HEK293 (cell line): ENCODE measurements around the gene ICE2.

ENCODE experiments used
- CTCF ChIA-PET: fragments of 350-600 bp; formaldehyde crosslinking; extraction: SDS; loops from one replicate; lab custom pipeline; 2021; ENCODE audit warnings: antibody characterized with exemption; lab: Yijun Ruan, JAX
- POLR2A ChIA-PET: fragments of 300-600 bp; formaldehyde crosslinking; extraction: SDS; loops from one replicate; lab custom pipeline; 2020; ENCODE audit warnings: antibody characterized with exemption, inconsistent platforms; lab: Yijun Ruan, JAX
- H3K27ac ChIP-seq: fragments of 200-500 bp; sonication (Bioruptor generic); 2 replicates; pipeline ENCODE4 v1.5.1; 2014; ENCODE audit warnings: low read depth, low read length, control low read depth, inconsistent platforms; ENCODE audit errors: extremely low read depth
- H3K36me3 ChIP-seq, 2 experiments: fragments of 200-500 bp in 1 of 2; sonication (Bioruptor generic) in 1 of 2; 1 replicate in 1 of 2; 2 replicates in 1 of 2; pipeline ENCODE4 v1.5.1; 2014 to 2017; ENCODE audit warnings: inconsistent platforms in 2 of 2, low read length in 2 of 2; ENCODE audit not compliant: control insufficient read depth in 2 of 2, insufficient read depth in 1 of 2
- H3K4me1 ChIP-seq: fragments of 200-500 bp; sonication (Bioruptor generic); 2 replicates; pipeline ENCODE4 v1.5.1; 2014; ENCODE audit warnings: mild to moderate bottlenecking, low read length, inconsistent platforms; ENCODE audit not compliant: control insufficient read depth, insufficient read depth
- H3K4me3 ChIP-seq: 2 replicates; pipeline ENCODE4 v1.5.1; 2011; ENCODE audit warnings: low read depth, mild to moderate bottlenecking, control low read depth, low read length, moderate library complexity
- H3K9me3 ChIP-seq: fragments of 200-500 bp; sonication (Bioruptor generic); 2 replicates; pipeline ENCODE4 v1.5.1; 2014; ENCODE audit warnings: low read depth, low read length, inconsistent platforms; ENCODE audit not compliant: control insufficient read depth, insufficient read depth
- CTCF ChIP-seq: fragments of 450-650 bp; formaldehyde crosslinking; IDR thresholded peaks from 2 replicates; pipeline ENCODE4 v1.5.1; 2016; ENCODE audit warnings: missing biosample characterization, missing genetic modification characterization
- SCRT2 ChIP-seq: fragments of 450-650 bp; formaldehyde crosslinking; IDR thresholded peaks from 2 replicates; pipeline ENCODE4 v1.5.1; 2016; ENCODE audit warnings: missing biosample characterization, missing genetic modification characterization
- ZNF138 ChIP-seq: fragments of 450-650 bp; formaldehyde crosslinking; IDR thresholded peaks from 2 replicates; pipeline ENCODE4 v1.5.1; 2016; ENCODE audit warnings: missing biosample characterization, missing genetic modification characterization, borderline replicate concordance
- ZNF223 ChIP-seq: fragments of 450-650 bp; formaldehyde crosslinking; IDR thresholded peaks from 2 replicates; pipeline ENCODE4 v1.5.1; 2016; ENCODE audit warnings: missing biosample characterization, missing genetic modification characterization
- ZNF335 ChIP-seq: fragments of 450-650 bp; formaldehyde crosslinking; conservative IDR thresholded peaks from 2 replicates; pipeline ENCODE4 v1.5.1; 2016; ENCODE audit warnings: missing biosample characterization, missing genetic modification characterization
- ZNF449 ChIP-seq: fragments of 450-650 bp; formaldehyde crosslinking; IDR thresholded peaks from 2 replicates; pipeline ENCODE4 v1.5.1; 2017; ENCODE audit warnings: missing biosample characterization, mild to moderate bottlenecking, missing genetic modification characterization, moderate library complexity
- ZNF660 ChIP-seq: fragments of 450-650 bp; IDR thresholded peaks from 2 replicates; pipeline ENCODE4 v1.5.1; 2018; ENCODE audit warnings: missing biosample characterization, mild to moderate bottlenecking, missing genetic modification characterization
- ZNF692 ChIP-seq: fragments of 450-650 bp; formaldehyde crosslinking; IDR thresholded peaks from 2 replicates; pipeline ENCODE4 v1.5.1; 2016; ENCODE audit warnings: missing biosample characterization, missing genetic modification characterization
- ZNF707 ChIP-seq: fragments of 450-650 bp; formaldehyde crosslinking; IDR thresholded peaks from 2 replicates; pipeline ENCODE4 v1.5.1; 2016; ENCODE audit warnings: missing biosample characterization, missing genetic modification characterization
- TF ChIP-seq, protein P1 (sequence below): fragments of 450-650 bp; formaldehyde crosslinking; conservative IDR thresholded peaks from 2 replicates; pipeline ENCODE4 v1.5.1; 2016; ENCODE audit warnings: low read depth, missing biosample characterization, missing genetic modification characterization

ICE2 gene

DNA sequence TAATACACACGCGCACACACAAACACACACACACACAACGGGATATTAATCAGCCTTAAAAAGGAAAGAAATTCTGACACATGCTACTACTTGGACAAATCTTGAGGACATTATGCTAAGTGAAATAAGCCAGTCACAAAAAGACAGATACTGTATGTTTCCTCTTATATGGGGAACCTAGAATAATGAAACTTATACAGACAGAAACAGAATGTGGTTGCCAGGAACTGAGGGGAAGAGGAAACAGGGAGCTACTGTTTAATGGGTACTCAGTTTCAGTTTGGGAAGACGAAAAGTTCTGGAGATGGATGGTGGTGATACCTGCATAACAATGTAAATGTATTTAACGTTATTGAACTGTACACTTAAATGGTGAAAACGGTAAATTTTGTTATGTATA is 20.2 kb downstream of the ICE2 start:
- TF ChIP-seq ZNF692 (tag by site-specific recombination) (no peak), ZNF138 (tag by site-specific recombination) (no peak)
- Histone ChIP-seq H3K4me3 (no peak overlapping the region), H3K36me3 (peaks cover 10 to 36% of the 10 kb centered on the region in 2 experiments), H3K4me1 (no peaks in the 10 kb centered on the region), H3K27ac (no peak overlapping the region), H3K9me3 (no peaks in the 10 kb centered on the region)
- POLR2A ChIA-PET: no interaction called here
- CTCF ChIA-PET: no interaction called here

- H3K4me3 ChIP-seq: no peak overlapping the region
Measured at GRCh38 chr15:60457985-60458384, 21.0 kb downstream of the ICE2 start.

DNA sequence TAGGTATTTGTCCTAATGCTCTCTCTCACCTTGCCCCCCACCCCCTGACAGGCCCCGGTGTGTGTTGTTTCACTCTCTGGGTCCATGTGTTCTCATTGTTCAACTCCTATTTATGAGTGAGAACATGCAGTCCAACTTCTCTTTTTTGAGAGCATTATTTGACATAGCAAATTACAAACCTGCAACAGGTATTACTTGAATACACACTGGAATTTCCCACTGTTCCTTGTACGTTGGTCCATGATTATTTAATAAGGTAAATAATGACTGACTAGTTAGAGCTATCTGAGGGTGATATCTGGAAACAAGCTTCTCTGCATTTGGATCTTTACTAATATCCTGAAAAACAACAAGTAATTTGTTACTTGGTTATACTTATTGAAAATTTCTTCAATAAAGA is 24.1 kb downstream of the ICE2 start:
- H3K36me3 ChIP-seq: peaks cover 14 to 49% of the 10 kb centered on the region in 2 experiments
- ChIA-PET CTCF (interaction anchor here (0.7 kb wide), 2 partner anchors 53 to 240 kb away, joined by 3 to 4 read pairs; no protein-coding TSS in a partner anchor), POLR2A (no interaction called here)
- no peak overlapping the region for H3K4me3 ChIP-seq
- H3K4me1 ChIP-seq: no peaks in the 10 kb centered on the region
- TF ChIP-seq ZNF335 (tag by site-specific recombination) (no peak), SCRT2 (peak; percentile 46; the same call in 1 of the 2 replicates)
- TF ChIP-seq, protein P1, sequence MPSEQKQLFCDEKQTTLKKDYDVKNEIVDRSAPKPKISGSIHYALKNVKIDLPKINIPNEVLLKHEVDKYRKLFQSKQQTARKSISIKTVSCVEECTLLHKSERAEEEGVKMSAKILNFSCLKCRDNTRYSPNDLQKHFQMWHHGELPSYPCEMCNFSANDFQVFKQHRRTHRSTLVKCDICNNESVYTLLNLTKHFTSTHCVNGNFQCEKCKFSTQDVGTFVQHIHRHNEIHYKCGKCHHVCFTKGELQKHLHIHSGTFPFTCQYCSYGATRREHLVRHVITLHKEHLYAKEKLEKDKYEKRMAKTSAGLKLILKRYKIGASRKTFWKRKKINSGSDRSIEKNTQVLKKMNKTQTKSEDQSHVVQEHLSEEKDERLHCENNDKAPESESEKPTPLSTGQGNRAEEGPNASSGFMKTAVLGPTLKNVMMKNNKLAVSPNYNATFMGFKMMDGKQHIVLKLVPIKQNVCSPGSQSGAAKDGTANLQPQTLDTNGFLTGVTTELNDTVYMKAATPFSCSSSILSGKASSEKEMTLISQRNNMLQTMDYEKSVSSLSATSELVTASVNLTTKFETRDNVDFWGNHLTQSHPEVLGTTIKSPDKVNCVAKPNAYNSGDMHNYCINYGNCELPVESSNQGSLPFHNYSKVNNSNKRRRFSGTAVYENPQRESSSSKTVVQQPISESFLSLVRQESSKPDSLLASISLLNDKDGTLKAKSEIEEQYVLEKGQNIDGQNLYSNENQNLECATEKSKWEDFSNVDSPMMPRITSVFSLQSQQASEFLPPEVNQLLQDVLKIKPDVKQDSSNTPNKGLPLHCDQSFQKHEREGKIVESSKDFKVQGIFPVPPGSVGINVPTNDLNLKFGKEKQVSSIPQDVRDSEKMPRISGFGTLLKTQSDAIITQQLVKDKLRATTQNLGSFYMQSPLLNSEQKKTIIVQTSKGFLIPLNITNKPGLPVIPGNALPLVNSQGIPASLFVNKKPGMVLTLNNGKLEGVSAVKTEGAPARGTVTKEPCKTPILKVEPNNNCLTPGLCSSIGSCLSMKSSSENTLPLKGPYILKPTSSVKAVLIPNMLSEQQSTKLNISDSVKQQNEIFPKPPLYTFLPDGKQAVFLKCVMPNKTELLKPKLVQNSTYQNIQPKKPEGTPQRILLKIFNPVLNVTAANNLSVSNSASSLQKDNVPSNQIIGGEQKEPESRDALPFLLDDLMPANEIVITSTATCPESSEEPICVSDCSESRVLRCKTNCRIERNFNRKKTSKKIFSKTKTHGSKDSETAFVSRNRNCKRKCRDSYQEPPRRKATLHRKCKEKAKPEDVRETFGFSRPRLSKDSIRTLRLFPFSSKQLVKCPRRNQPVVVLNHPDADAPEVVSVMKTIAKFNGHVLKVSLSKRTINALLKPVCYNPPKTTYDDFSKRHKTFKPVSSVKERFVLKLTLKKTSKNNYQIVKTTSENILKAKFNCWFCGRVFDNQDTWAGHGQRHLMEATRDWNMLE (tag by site-specific recombination): no peak
- TF ChIP-seq, all 188 proteins: peak for 1
- Histone ChIP-seq H3K9me3 (no peaks in the 10 kb centered on the region), H3K27ac (no peak overlapping the region)

More at GRCh38 chr15:60457985-60458384, 21.0 kb downstream of the ICE2 start:
- Histone ChIP-seq H3K27ac (no peak overlapping the region), H3K36me3 (peaks cover 10 to 40% of the 10 kb centered on the region in 2 experiments), H3K4me1 (no peaks in the 10 kb centered on the region), H3K9me3 (no peaks in the 10 kb centered on the region)
- CTCF ChIA-PET: no interaction called here
- POLR2A ChIA-PET: no interaction called here
- TF ChIP-seq ZNF707 (tag by site-specific recombination): no peak
- no peak for TF ChIP-seq ZNF449 (tag by site-specific recombination)
- TF ChIP-seq ZNF223 (tag by site-specific recombination): no peak
- TF ChIP-seq CTCF: no peak
- TF ChIP-seq ZNF660 (tag by site-specific recombination): no peak
